IMR-90 (cell line): Measurements from ENCODE around the gene COTL1. TPM values are rescaled to one million over a fixed set of nuclear protein-coding genes. Genes with fewer than 3 reads are reported as not detected.

Experiments
- ATAC-seq: fragments of 200-7000 bp; cut with Tn5 transposase; 2 replicates; pipeline ENCODE4 v1.9.1; 2020; ENCODE audit warnings: low read depth, mild to moderate bottlenecking, moderate library complexity
- BruUV-seq: library from RNA; stranded (reverse); fragments of 400-500 nt; replicated peaks from 2 replicates; lab custom pipeline; 2021; lab: Mats Ljungman, UMichigan
- CTCF ChIA-PET: fragments of 300-600 bp; formaldehyde crosslinking; extraction: SDS; loops from one replicate; lab custom pipeline; 2021; ENCODE audit warnings: antibody characterized with exemption; lab: Yijun Ruan, JAX
- POLR2A ChIA-PET: fragments of 300-600 bp; sonication (Branson Sonifier 250); formaldehyde crosslinking; loops from one replicate; lab custom pipeline; 2022; ENCODE audit warnings: antibody characterized with exemption; ENCODE audit not compliant: unreplicated experiment; lab: Charles Lee
- DNase-seq: peaks from one replicate; pipeline ENCODE4 v3.0.0; 2013
- H2AFZ ChIP-seq: replicated peaks from 2 replicates; pipeline ENCODE3; 2013; ENCODE audit warnings: low read length, mild to moderate bottlenecking; ENCODE audit not compliant: poor library complexity
- H2AK5ac ChIP-seq: 2 replicates; pipeline ENCODE4 v1.6.1; 2013; ENCODE audit warnings: low read depth, low read length, inconsistent platforms
- H2AK9ac ChIP-seq: replicated peaks from 2 replicates; pipeline ENCODE3; 2013; ENCODE audit warnings: mild to moderate bottlenecking, low read depth, low read length, moderate library complexity; ENCODE audit not compliant: poor library complexity
- H2BK120ac ChIP-seq: 2 replicates; pipeline ENCODE4 v1.6.1; 2013; ENCODE audit warnings: low read depth, low read length, inconsistent platforms
- H2BK15ac ChIP-seq: 3 replicates; pipeline ENCODE4 v1.6.1; 2013; ENCODE audit warnings: low read depth, low read length, inconsistent platforms
- H2BK20ac ChIP-seq: 2 replicates; pipeline ENCODE4 v1.6.1; 2013; ENCODE audit warnings: low read depth, mild to moderate bottlenecking, inconsistent platforms, low read length, moderate library complexity
- H2BK5ac ChIP-seq: 2 replicates; pipeline ENCODE4 v1.6.1; 2013; ENCODE audit warnings: mild to moderate bottlenecking, low read depth, low read length, inconsistent platforms; ENCODE audit not compliant: poor library complexity, severe bottlenecking
- H3K14ac ChIP-seq: replicated peaks from 2 replicates; pipeline ENCODE4 v1.6.1; 2013; ENCODE audit warnings: low read depth, low read length, inconsistent platforms
- H3K18ac ChIP-seq: 2 replicates; pipeline ENCODE4 v1.6.1; 2013; ENCODE audit warnings: low read depth, low read length, control low read depth
- H3K23ac ChIP-seq: 2 replicates; pipeline ENCODE4 v1.6.1; 2013; ENCODE audit warnings: low read depth, low read length, inconsistent platforms
- H3K27ac ChIP-seq: 2 replicates; pipeline ENCODE4 v1.5.1; 2013; ENCODE audit warnings: mild to moderate bottlenecking, control low read depth, low read length; ENCODE audit not compliant: insufficient read depth
- H3K27me3 ChIP-seq: 2 replicates; pipeline ENCODE4 v1.6.1; 2013; ENCODE audit warnings: low read length; ENCODE audit not compliant: control insufficient read depth, insufficient read depth
- H3K36me3 ChIP-seq: 2 replicates; pipeline ENCODE4 v1.6.1; 2013; ENCODE audit warnings: low read length, mixed read lengths; ENCODE audit not compliant: control insufficient read depth, insufficient read depth
- H3K4ac ChIP-seq: 2 replicates; pipeline ENCODE4 v1.6.1; 2013; ENCODE audit warnings: low read depth, low read length, inconsistent platforms
- H3K4me1 ChIP-seq: 2 replicates; pipeline ENCODE4 v1.6.1; 2013; ENCODE audit warnings: low read length, mixed read lengths; ENCODE audit not compliant: control insufficient read depth, insufficient read depth
- H3K4me2 ChIP-seq: 2 replicates; pipeline ENCODE4 v1.6.1; 2013; ENCODE audit warnings: low read depth, mild to moderate bottlenecking, control low read depth, low read length, moderate library complexity
- H3K4me3 ChIP-seq: 2 replicates; pipeline ENCODE4 v1.5.1; 2013; ENCODE audit warnings: low read depth, mild to moderate bottlenecking, control low read depth, low read length, moderate library complexity; ENCODE audit not compliant: insufficient read depth
- H3K56ac ChIP-seq: 2 replicates; pipeline ENCODE4 v1.6.1; 2013; ENCODE audit warnings: low read length, inconsistent platforms; ENCODE audit not compliant: insufficient read depth; ENCODE audit errors: extremely low read depth
- H3K79me1 ChIP-seq, 2 experiments: 2 replicates each; pipeline ENCODE4 v1.6.1; 2013; ENCODE audit warnings: low read length in 2 of 2, inconsistent platforms in 1 of 2, low read depth in 1 of 2
- H3K9ac ChIP-seq: 2 replicates; pipeline ENCODE4 v1.6.1; 2013; ENCODE audit warnings: low read depth, low read length, control low read depth
- H3K9me1 ChIP-seq: 2 replicates; pipeline ENCODE4 v1.6.1; 2013; ENCODE audit warnings: low read length, inconsistent platforms; ENCODE audit not compliant: insufficient read depth
- H3K9me3 ChIP-seq: 2 replicates; pipeline ENCODE4 v1.6.1; 2013; ENCODE audit warnings: low read length; ENCODE audit not compliant: control insufficient read depth, insufficient read depth
- H4K20me1 ChIP-seq: 2 replicates; pipeline ENCODE4 v1.6.1; 2013; ENCODE audit warnings: low read length, inconsistent platforms; ENCODE audit not compliant: insufficient read depth
- H4K5ac ChIP-seq: 2 replicates; pipeline ENCODE4 v1.6.1; 2013; ENCODE audit warnings: mild to moderate bottlenecking, low read depth, low read length, control low read depth
- H4K8ac ChIP-seq, 2 experiments: 2 replicates each; pipeline ENCODE4 v1.6.1; 2013; ENCODE audit warnings: low read depth in 2 of 2, low read length in 2 of 2, control low read depth in 1 of 2, inconsistent platforms in 1 of 2
- H4K91ac ChIP-seq: 2 replicates; pipeline ENCODE4 v1.6.1; 2013; ENCODE audit warnings: low read depth, low read length, inconsistent platforms; ENCODE audit not compliant: insufficient read depth
- BHLHE40 ChIP-seq: fragments of 150-350 bp; IDR thresholded peaks from 2 replicates; pipeline ENCODE4 v1.6.1; 2016; ENCODE audit warnings: mild to moderate bottlenecking, low read depth, low read length
- CEBPB ChIP-seq: IDR thresholded peaks from 2 replicates; pipeline ENCODE4 v1.6.1; 2012; ENCODE audit warnings: low read depth, low read length, improper control_type of control experiment
- CHD1 ChIP-seq: IDR thresholded peaks from 2 replicates; pipeline ENCODE4 v1.6.1; 2012; ENCODE audit warnings: low read depth, low read length, improper control_type of control experiment
- CTCF ChIP-seq: conservative IDR thresholded peaks from 2 replicates; pipeline ENCODE4 v1.5.1; 2012; ENCODE audit warnings: mild to moderate bottlenecking, low read depth, low read length, improper control_type of control experiment
- ELK1 ChIP-seq: fragments of 150-350 bp; IDR thresholded peaks from 2 replicates; pipeline ENCODE4 v1.6.1; 2016; ENCODE audit warnings: low read depth, mild to moderate bottlenecking, low read length, moderate library complexity, borderline replicate concordance
- FOS ChIP-seq: fragments of 150-350 bp; IDR thresholded peaks from 2 replicates; pipeline ENCODE4 v1.6.1; 2016; ENCODE audit warnings: low read depth, low read length
- MAFK ChIP-seq: IDR thresholded peaks from 2 replicates; pipeline ENCODE4 v1.6.1; 2012; ENCODE audit warnings: low read depth, low read length, improper control_type of control experiment
- MAZ ChIP-seq: IDR thresholded peaks from 2 replicates; pipeline ENCODE4 v1.6.1; 2012; ENCODE audit warnings: low read depth, mild to moderate bottlenecking, low read length, improper control_type of control experiment, moderate library complexity, borderline replicate concordance
- MXI1 ChIP-seq: IDR thresholded peaks from 2 replicates; pipeline ENCODE4 v1.6.1; 2012; ENCODE audit warnings: low read depth, mild to moderate bottlenecking, low read length, moderate library complexity, borderline replicate concordance
- NFE2L2 ChIP-seq: fragments of 150-350 bp; IDR thresholded peaks from 2 replicates; pipeline ENCODE4 v1.6.1; 2016; ENCODE audit warnings: low read depth, mild to moderate bottlenecking, low read length
- POLR2A ChIP-seq: IDR thresholded peaks from 2 replicates; pipeline ENCODE4 v1.6.1; 2012; ENCODE audit warnings: mild to moderate bottlenecking, low read depth, low read length
- RAD21 ChIP-seq: IDR thresholded peaks from 2 replicates; pipeline ENCODE4 v1.6.1; 2012; ENCODE audit warnings: low read length, improper control_type of control experiment
- RCOR1 ChIP-seq: IDR thresholded peaks from 2 replicates; pipeline ENCODE4 v1.6.1; 2012; ENCODE audit warnings: mild to moderate bottlenecking, low read length, improper control_type of control experiment; ENCODE audit not compliant: insufficient replicate concordance
- RFX5 ChIP-seq: IDR thresholded peaks from 2 replicates; pipeline ENCODE4 v1.8.0; 2012; ENCODE audit warnings: low read depth, mild to moderate bottlenecking, low read length, moderate library complexity
- SMC3 ChIP-seq: fragments of 150-350 bp; IDR thresholded peaks from 2 replicates; pipeline ENCODE4 v1.6.1; 2016; ENCODE audit warnings: low read depth, mild to moderate bottlenecking, antibody characterized with exemption, low read length, moderate library complexity
- USF2 ChIP-seq: fragments of 150-350 bp; IDR thresholded peaks from 2 replicates; pipeline ENCODE4 v1.6.1; 2017; ENCODE audit warnings: mild to moderate bottlenecking, antibody characterized with exemption, low read length, low read depth
- dilution Hi-C: fragments of 300-500 bp; cut with HindIII; formaldehyde crosslinking; loops from one replicate; pipeline ENCODE4 v1.14.3; 2018; ENCODE audit warnings: low sequenced_read_pairs; ENCODE audit not compliant: unreplicated experiment
- in situ Hi-C: fragments of 300-500 bp; cut with MboI; formaldehyde crosslinking; loops from 3 replicates; pipeline ENCODE4 v1.14.3; 2019; ENCODE audit warnings: low sequenced_read_pairs, inconsistent platforms, mixed read lengths
- intact Hi-C: fragments of 100-400 bp; cut with micrococcal nuclease; formaldehyde crosslinking; loops from 2 replicates; pipeline ENCODE4 v1.10.0; 2022
- polyA plus RNA-seq, 3 experiments: library from polyadenylated mRNA; depleted of rRNA; stranded (reverse); fragments of >200 nt; gene quantifications; 2 replicates each; pipeline ENCODE4 v1.2.3, GENCODE V29; 2012; ENCODE audit warnings: low replicate concordance in 1 of 3
- total RNA-seq: library from RNA; depleted of rRNA; stranded (reverse); fragments of >200 nt; gene quantifications from 2 replicates; pipeline ENCODE4 v1.2.3, GENCODE V29; 2012

COTL1 gene
- total and polyA plus RNA-seq, 2 of the 4 experiments (the other 2 are of a cell fraction) = 144 to 258 TPM

- Histone ChIP-seq H3K9ac (no peak overlapping the region), H3K4me1 (peaks cover 38% of the 10 kb centered on the region), H3K23ac (no peak overlapping the region), H2BK15ac (no peak overlapping the region), H2AK5ac (no peak overlapping the region), H2BK20ac (no peak overlapping the region), H4K8ac (no peak overlapping the region), H2AFZ (no peak overlapping the region), H3K4ac (no peak overlapping the region), H3K9me3 (no peaks in the 10 kb centered on the region), H2BK120ac (no peak overlapping the region), H3K27ac (no peak overlapping the region), H3K36me3 (peaks cover 27% of the 10 kb centered on the region), H4K5ac (no peak overlapping the region), H2AK9ac (no peak overlapping the region), H3K56ac (no peak overlapping the region), H4K91ac (no peak overlapping the region), H3K4me2 (no peak overlapping the region), H3K4me3 (no peak overlapping the region), H3K27me3 (no peaks in the 10 kb centered on the region), H3K18ac (no peak overlapping the region), H4K20me1 (peaks cover 92% of the 10 kb centered on the region), H3K14ac (no peak overlapping the region), H3K9me1 (peaks cover 56% of the 10 kb centered on the region), H3K79me1 (peaks cover 29 to 86% of the 10 kb centered on the region in 2 experiments), H2BK5ac (peak overlapping the region; percentile 15)
- intact Hi-C loops (loop anchor here (5.0 kb wide), 1 partner anchor 64 kb away; no protein-coding TSS in a partner anchor), dilution Hi-C loops (no loop called here), in situ Hi-C loops (no loop called here)
- CTCF ChIA-PET = no interaction called here
- POLR2A ChIA-PET = no interaction called here
- ATAC-seq = no peak
- TF ChIP-seq MXI1 (no peak), POLR2A (no peak), MAFK (no peak), RAD21 (no peak), FOS (no peak), USF2 (no peak), NFE2L2 (no peak), CEBPB (no peak), RCOR1 (no peak), BHLHE40 (no peak), RFX5 (no peak), SMC3 (no peak), ELK1 (no peak), MAZ (no peak), CTCF (no peak), CHD1 (no peak)
- DNase-seq = no peak
- no TSS peak for BruUV-seq
Observed at GRCh38 chr16:84596161-84596560, 21.7 kb downstream of the COTL1 start.
